ENCODE data around the gene DYNC1I2. TPM values are rescaled to one million over a fixed set of nuclear protein-coding genes. Genes with fewer than 3 reads are reported as not detected.
"Not testable (repeated sequence)": the region's sequence is repeated elsewhere in the genome, so short reads cannot be mapped to it uniquely, and the experiment has no call there.

DYNC1I2 gene
- total RNA-seq, 1 donor from 2014 or later: 89.1 TPM

- intact Hi-C loops (cut with DNase I): no loop called here
- TF ChIP-seq CTCF (IDR thresholded peaks at IDR 0.05): no peak
Observed at GRCh38 chr2:171771463-171771862, 84.2 kb downstream of the DYNC1I2 start.

DNA sequence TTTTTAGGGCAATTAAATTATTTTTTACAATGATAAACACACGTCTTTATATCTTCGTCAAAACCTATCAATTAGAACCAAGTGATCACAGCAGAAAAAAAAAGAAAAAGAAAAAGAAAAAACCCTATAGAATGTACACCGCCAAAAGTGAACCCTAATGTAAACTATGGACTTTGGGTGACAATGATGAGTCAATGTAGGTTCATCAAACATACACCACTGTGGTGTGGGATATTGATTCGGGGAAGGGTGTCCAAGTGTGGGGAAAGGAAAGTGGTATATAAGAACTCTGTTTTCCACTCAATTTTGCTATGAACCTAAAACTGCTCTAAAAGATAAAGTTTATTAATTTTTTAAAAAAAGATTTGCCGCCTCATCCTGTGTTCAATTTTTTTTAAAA is 85.1 kb downstream of the DYNC1I2 start:
- TF ChIP-seq CTCF (IDR thresholded peaks at IDR 0.05): no peak
- no peaks in the 10 kb centered on the region for H3K27me3 ChIP-seq
- no peak for ATAC-seq
- no peak overlapping the region for H3K27ac ChIP-seq
- H3K36me3 ChIP-seq: no peaks in the 10 kb centered on the region
- no peaks in the 10 kb centered on the region for H3K4me1 ChIP-seq
- no peaks in the 10 kb centered on the region for H3K9me3 ChIP-seq
- intact Hi-C loops (cut with DNase I): no loop called here
- no peak overlapping the region for H3K4me3 ChIP-seq
- DNase-seq: no peak

More at GRCh38 chr2:171771463-171771862, 84.2 kb downstream of the DYNC1I2 start:
- Histone ChIP-seq H3K4me3 (no peak overlapping the region), H3K4me1 (no peaks in the 10 kb centered on the region), H3K27me3 (no peaks in the 10 kb centered on the region), H3K9me3 (no peaks in the 10 kb centered on the region), H3K27ac (no peak overlapping the region), H3K36me3 (no peaks in the 10 kb centered on the region)
- DNase-seq (no peak), ATAC-seq (no peak)

- ATAC-seq; H3K4me3 ChIP-seq; DNase-seq; H3K27me3 ChIP-seq; H3K36me3 ChIP-seq; H3K27ac ChIP-seq; H3K4me1 ChIP-seq; intact Hi-C loops (cut with DNase I): not testable (repeated sequence)
- H3K9me3 ChIP-seq: peaks cover 12% of the 10 kb centered on the region
Observed at GRCh38 chr2:171774581-171774980, 87.3 kb downstream of the DYNC1I2 start.

GRCh38 chr2:171778515-171778914 is 91.2 kb downstream of the DYNC1I2 start:
- ATAC-seq (no peak), DNase-seq (no peak)
- H3K36me3 ChIP-seq: peaks cover 1% of the 10 kb centered on the region
- H3K9me3 ChIP-seq: peaks cover 12% of the 10 kb centered on the region
- intact Hi-C loops (cut with DNase I): no loop called here
- no peaks in the 10 kb centered on the region for H3K4me1 ChIP-seq
- H3K27me3 ChIP-seq: no peaks in the 10 kb centered on the region
- no peak overlapping the region for H3K27ac ChIP-seq
- H3K4me3 ChIP-seq: no peak overlapping the region
- TF ChIP-seq CTCF (IDR thresholded peaks at IDR 0.05): no peak

GRCh38 chr2:171785450-171785849 is 98.2 kb downstream of the DYNC1I2 start:
- intact Hi-C loops (cut with DNase I): no loop called here
- Histone ChIP-seq H3K4me1 (no peaks in the 10 kb centered on the region), H3K4me3 (no peak overlapping the region), H3K36me3 (peaks cover 40% of the 10 kb centered on the region), H3K27me3 (no peaks in the 10 kb centered on the region), H3K27ac (no peak overlapping the region), H3K9me3 (no peaks in the 10 kb centered on the region)
- TF ChIP-seq CTCF (IDR thresholded peaks at IDR 0.05): no peak
- ATAC-seq: no peak
- DNase-seq: no peak

- no peak overlapping the region for H3K4me3 ChIP-seq
- no peaks in the 10 kb centered on the region for H3K4me1 ChIP-seq
- peaks cover 48% of the 10 kb centered on the region for H3K36me3 ChIP-seq
- H3K9me3 ChIP-seq: no peaks in the 10 kb centered on the region
- intact Hi-C loops (cut with DNase I): no loop called here
- H3K27me3 ChIP-seq: no peaks in the 10 kb centered on the region
- H3K27ac ChIP-seq: no peak overlapping the region
- ATAC-seq: no peak
- TF ChIP-seq CTCF (IDR thresholded peaks at IDR 0.05): no peak
- DNase-seq: no peak
Observed at GRCh38 chr2:171787333-171788072, 100.2 kb downstream of the DYNC1I2 start.

Data from upper lobe of right lung (tissue), 1 donor.